ENCODE results near the gene BCOR. TPM values are rescaled to one million over a fixed set of nuclear protein-coding genes. Genes with fewer than 3 reads are reported as not detected.
A peak's percentile ranks its signal among the peaks of the same experiment; 100 is the strongest.

Gene BCOR
- total RNA-seq, 4 donors from 2014 or later: 19.9 to 32.5 (median 26.0) TPM

DNA sequence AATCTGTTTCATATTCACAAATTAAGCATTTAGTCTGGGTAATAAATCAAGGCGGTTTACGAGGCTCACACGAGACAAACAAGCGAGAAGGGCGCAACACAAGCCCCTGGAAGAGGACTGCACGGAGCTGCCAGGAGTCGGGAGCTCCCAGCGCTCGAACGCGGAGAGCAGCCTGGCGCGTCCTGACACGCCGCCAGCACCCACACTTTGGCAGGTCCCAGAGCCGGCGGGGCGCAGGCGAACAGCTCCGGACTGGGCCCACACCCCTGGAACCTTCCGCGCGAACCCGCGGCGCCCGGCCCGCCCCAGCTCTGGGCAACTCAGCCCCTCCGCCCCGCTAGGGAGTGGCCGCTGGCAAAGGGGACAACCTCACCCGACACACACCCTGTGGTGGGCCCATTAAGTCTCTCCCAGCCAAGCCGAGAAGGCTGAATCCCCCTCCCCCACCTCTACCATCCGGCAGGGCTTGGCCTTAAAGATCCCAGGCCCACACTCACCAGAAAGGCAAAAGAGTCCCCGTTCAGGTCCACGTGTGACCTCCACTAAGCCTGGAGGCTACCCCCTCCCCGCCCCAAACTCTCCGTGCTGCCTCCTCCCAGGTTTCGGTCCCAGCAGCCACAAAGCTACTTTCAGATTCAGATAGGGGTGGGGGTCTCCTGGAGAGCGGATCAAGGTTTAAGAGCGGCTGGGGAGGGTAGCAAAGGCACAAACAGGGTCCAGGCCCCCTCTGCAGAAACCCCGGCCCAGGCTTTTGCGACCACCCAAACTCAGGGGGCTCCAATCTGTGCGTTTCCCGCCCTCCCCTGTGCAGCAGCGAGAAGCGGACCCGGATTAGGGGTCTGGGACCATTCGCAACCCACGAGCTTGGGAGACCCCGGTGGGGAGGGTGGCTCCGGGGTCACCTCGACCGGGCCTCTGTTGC, 47.5 kb upstream of the BCOR start:
- no peaks in the 10 kb centered on the region for H3K36me3 ChIP-seq
- 23% methylated on average over 28 of the region's 54 CpGs for WGBS
- TF ChIP-seq EP300 (IDR thresholded peaks at IDR 0.05): no peak
- TF ChIP-seq POLR2AphosphoS5 (IDR thresholded peaks at IDR 0.05): no peak
- TF ChIP-seq, protein P1, sequence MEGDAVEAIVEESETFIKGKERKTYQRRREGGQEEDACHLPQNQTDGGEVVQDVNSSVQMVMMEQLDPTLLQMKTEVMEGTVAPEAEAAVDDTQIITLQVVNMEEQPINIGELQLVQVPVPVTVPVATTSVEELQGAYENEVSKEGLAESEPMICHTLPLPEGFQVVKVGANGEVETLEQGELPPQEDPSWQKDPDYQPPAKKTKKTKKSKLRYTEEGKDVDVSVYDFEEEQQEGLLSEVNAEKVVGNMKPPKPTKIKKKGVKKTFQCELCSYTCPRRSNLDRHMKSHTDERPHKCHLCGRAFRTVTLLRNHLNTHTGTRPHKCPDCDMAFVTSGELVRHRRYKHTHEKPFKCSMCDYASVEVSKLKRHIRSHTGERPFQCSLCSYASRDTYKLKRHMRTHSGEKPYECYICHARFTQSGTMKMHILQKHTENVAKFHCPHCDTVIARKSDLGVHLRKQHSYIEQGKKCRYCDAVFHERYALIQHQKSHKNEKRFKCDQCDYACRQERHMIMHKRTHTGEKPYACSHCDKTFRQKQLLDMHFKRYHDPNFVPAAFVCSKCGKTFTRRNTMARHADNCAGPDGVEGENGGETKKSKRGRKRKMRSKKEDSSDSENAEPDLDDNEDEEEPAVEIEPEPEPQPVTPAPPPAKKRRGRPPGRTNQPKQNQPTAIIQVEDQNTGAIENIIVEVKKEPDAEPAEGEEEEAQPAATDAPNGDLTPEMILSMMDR (IDR thresholded peaks at IDR 0.05): no peak
- TF ChIP-seq POLR2A (IDR thresholded peaks at IDR 0.05; ENCODE audit: low read depth): no peak
- H3K4me1 ChIP-seq: peaks cover 32 to 61% (median 47%) of the 10 kb centered on the region in 4 donors
- H3K4me3 ChIP-seq: peak overlapping the region; percentile 57 to 66 (median 58)
- peak overlapping the region in 1 of 4 donors; percentile 51 for H3K27ac ChIP-seq (replicated peaks in 1 of 4)
- H3K9me3 ChIP-seq: no peaks in the 10 kb centered on the region
- intact Hi-C loops (cut with DNase I): no loop called here
- DNase-seq (ENCODE audit: extremely low spot score): no peak
- peaks cover 0 to 17% (median 2%) of the 10 kb centered on the region in 4 donors for H3K27me3 ChIP-seq

GRCh38 chrX:40144576-40144975, 46.8 kb upstream of the BCOR start:
- Histone ChIP-seq H3K36me3 (no peaks in the 10 kb centered on the region), H3K27me3 (peaks cover 0 to 17% (median 2%) of the 10 kb centered on the region in 4 donors), H3K27ac (replicated peaks in 1 of 4) (no peak overlapping the region), H3K9me3 (no peaks in the 10 kb centered on the region), H3K4me1 (peaks cover 29 to 63% (median 44%) of the 10 kb centered on the region in 4 donors), H3K4me3 (no peak overlapping the region)
- 39% methylated on average over 9 of the region's 9 CpGs for WGBS
- DNase-seq (ENCODE audit: extremely low spot score): no peak
- intact Hi-C loops (cut with DNase I): no loop called here
- TF ChIP-seq, protein P1 (IDR thresholded peaks at IDR 0.05): no peak
- no peak for TF ChIP-seq POLR2AphosphoS5 (IDR thresholded peaks at IDR 0.05)
- TF ChIP-seq POLR2A (IDR thresholded peaks at IDR 0.05; ENCODE audit: low read depth): no peak
- TF ChIP-seq EP300 (IDR thresholded peaks at IDR 0.05): no peak

DNA sequence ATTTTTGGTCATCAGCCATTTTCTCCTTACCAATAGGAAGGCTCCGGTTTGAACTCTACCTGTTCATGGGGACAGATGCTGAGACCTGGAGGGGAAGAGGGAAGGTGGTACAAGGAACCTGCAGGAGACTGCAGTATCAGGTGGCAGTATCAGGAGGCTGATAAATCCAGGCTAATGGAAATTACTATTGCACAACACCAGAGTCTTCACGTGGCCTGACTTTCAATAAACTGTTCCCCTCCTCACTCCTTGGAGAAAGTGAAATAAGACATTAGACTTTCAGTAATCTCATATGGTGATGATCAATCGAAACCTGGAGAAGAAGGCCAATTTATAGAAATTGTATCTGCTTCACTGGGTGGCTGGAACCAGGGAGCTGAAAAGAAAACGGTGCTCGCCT, 46.2 kb upstream of the BCOR start:
- TF ChIP-seq POLR2A (IDR thresholded peaks at IDR 0.05; ENCODE audit: low read depth) (no peak), EP300 (IDR thresholded peaks at IDR 0.05) (no peak), POLR2AphosphoS5 (IDR thresholded peaks at IDR 0.05) (no peak)
- TF ChIP-seq, protein P1 (IDR thresholded peaks at IDR 0.05): no peak
- H3K4me3 ChIP-seq: no peak overlapping the region
- peaks cover 0 to 17% (median 2%) of the 10 kb centered on the region in 4 donors for H3K27me3 ChIP-seq
- no peak overlapping the region for H3K27ac ChIP-seq (replicated peaks in 1 of 4)
- peaks cover 23 to 63% (median 42%) of the 10 kb centered on the region in 4 donors for H3K4me1 ChIP-seq
- 37% methylated on average over 5 of the region's 5 CpGs for WGBS
- H3K9me3 ChIP-seq: no peaks in the 10 kb centered on the region
- intact Hi-C loops (cut with DNase I): no loop called here
- DNase-seq (ENCODE audit: extremely low spot score): no peak
- H3K36me3 ChIP-seq: no peaks in the 10 kb centered on the region

DNA sequence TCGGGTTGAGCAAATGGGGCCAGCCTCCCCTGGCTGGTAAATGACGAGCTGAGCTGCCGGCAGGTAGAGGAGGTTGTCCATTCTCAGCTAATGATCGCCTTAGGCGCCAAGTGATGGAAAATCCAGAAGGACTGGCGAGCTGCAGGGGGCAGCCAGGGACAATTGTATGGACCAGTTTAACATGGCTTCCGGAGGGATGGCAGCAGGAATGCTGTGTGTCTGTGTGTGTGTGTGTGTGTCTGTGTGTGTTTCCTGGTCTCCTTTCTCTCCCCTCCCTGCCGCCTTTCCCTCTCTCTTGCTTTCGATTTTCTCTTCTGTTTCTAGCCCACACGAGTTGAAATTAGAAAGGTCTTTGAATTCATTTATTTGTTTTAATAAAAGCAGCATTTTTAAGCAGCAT, 45.2 kb upstream of the BCOR start:
- TF ChIP-seq POLR2AphosphoS5 (IDR thresholded peaks at IDR 0.05): no peak
- TF ChIP-seq EP300 (IDR thresholded peaks at IDR 0.05): no peak
- no peak for TF ChIP-seq POLR2A (IDR thresholded peaks at IDR 0.05; ENCODE audit: low read depth)
- TF ChIP-seq, protein P1 (IDR thresholded peaks at IDR 0.05): no peak
- DNase-seq (ENCODE audit: extremely low spot score): no peak
- H3K4me1 ChIP-seq: peaks cover 13 to 55% (median 40%) of the 10 kb centered on the region in 4 donors
- intact Hi-C loops (cut with DNase I): no loop called here
- no peaks in the 10 kb centered on the region for H3K36me3 ChIP-seq
- 37% methylated on average over 10 of the region's 10 CpGs for WGBS
- no peak overlapping the region for H3K4me3 ChIP-seq
- H3K27ac ChIP-seq (replicated peaks in 1 of 4): no peak overlapping the region
- H3K9me3 ChIP-seq: no peaks in the 10 kb centered on the region
- peaks cover 0 to 17% (median 2%) of the 10 kb centered on the region in 4 donors for H3K27me3 ChIP-seq

All from esophagus muscularis mucosa (tissue), 4 donors.